Measurements from ENCODE around the gene NELL1.

DNA sequence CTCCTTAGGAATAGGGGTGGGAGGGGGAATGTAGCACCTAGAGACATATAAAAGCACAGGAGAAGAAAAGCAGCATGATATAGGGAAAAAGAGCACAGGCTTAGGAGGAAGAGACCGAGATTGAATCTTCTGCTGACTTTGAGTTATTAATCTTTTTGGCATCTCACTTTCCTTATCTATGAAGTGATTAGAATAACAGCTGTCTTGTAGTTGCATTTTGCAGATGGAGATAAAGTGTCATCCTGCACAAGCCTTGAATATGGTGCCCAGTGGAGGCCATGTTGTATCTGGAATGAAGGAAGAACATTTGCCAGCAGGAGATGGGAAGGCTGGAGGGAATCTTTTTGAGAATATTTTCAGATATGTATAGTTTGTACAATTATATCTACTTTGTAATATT, 594.7 kb downstream of the NELL1 start:
- TF ChIP-seq FOXM1 (IDR thresholded peaks at IDR 0.05; ENCODE audit: borderline replicate concordance), result no peak
- no peak for TF ChIP-seq TARDBP (IDR thresholded peaks at IDR 0.05)
- no peak for TF ChIP-seq SP1 (IDR thresholded peaks at IDR 0.05)
- TF ChIP-seq FOXA1 (IDR thresholded peaks at IDR 0.05), result no peak
- TF ChIP-seq BHLHE40 (IDR thresholded peaks at IDR 0.05; ENCODE audit: borderline replicate concordance), result no peak

Measured in HEK293T (cell line).